Liver (tissue), 9 donors: ENCODE data around the gene SLC5A12. TPM values are rescaled to one million over a fixed set of nuclear protein-coding genes. Genes with fewer than 3 reads are reported as not detected.

Experiments used
- DNase-seq: peaks from one replicate; pipeline ENCODE4 v3.0.0-alpha.2; 2017; ENCODE audit warnings: low spot score
- H3K27ac ChIP-seq, 2 donors: one replicate each; pipeline ENCODE4 v1.7.0; 2013; ENCODE audit warnings: inconsistent platforms in 2 of 2, low read length in 2 of 2, control low read depth in 1 of 2, low read depth in 1 of 2, mild to moderate bottlenecking in 1 of 2
- H3K27me3 ChIP-seq, 4 donors: one replicate each; pipeline versions ENCODE4 v1.6.1 to v1.7.0; 2013; ENCODE audit warnings: low read length in 3 of 4, inconsistent platforms in 1 of 4, mild to moderate bottlenecking in 1 of 4, moderate library complexity in 1 of 4; ENCODE audit not compliant: control insufficient read depth in 4 of 4, insufficient read depth in 4 of 4
- H3K36me3 ChIP-seq, 4 donors: one replicate each; pipeline versions ENCODE4 v1.6.1 to v1.7.0; 2013; ENCODE audit warnings: low read length in 3 of 4, mild to moderate bottlenecking in 3 of 4, low read depth in 1 of 4, moderate library complexity in 1 of 4; ENCODE audit not compliant: control insufficient read depth in 4 of 4, insufficient read depth in 3 of 4
- H3K4me1 ChIP-seq, 4 donors: one replicate each; pipeline versions ENCODE4 v1.6.1 to v1.7.0; 2013; ENCODE audit warnings: low read length in 3 of 4, mild to moderate bottlenecking in 3 of 4, moderate library complexity in 1 of 4; ENCODE audit not compliant: control insufficient read depth in 4 of 4, insufficient read depth in 4 of 4
- H3K4me3 ChIP-seq, 3 donors: one replicate each; pipeline versions ENCODE4 v1.6.1 to v1.7.0; 2013; ENCODE audit warnings: low read length in 3 of 3, control low read depth in 1 of 3, low read depth in 1 of 3, mild to moderate bottlenecking in 1 of 3
- H3K9ac ChIP-seq, 2 donors: one replicate each; pipeline ENCODE4 v1.7.0; 2013; ENCODE audit warnings: low read length in 2 of 2, mild to moderate bottlenecking in 2 of 2, moderate library complexity in 2 of 2, control low read depth in 1 of 2, low read depth in 1 of 2
- H3K9me3 ChIP-seq, 4 donors: one replicate each; pipeline versions ENCODE4 v1.6.1 to v1.7.0; 2013; ENCODE audit warnings: low read length in 3 of 4; ENCODE audit not compliant: control insufficient read depth in 4 of 4
- CTCF ChIP-seq: fragments of 150-350 bp; IDR thresholded peaks from 2 replicates; pipeline ENCODE4 v1.5.1; 2017; ENCODE audit warnings: improper control_type of control experiment, low read depth, low read length; ENCODE audit not compliant: missing input control
- EGR1 ChIP-seq, 2 donors: IDR thresholded peaks; 2 replicates each; pipeline ENCODE4 v1.6.1; 2016 to 2018; ENCODE audit warnings: antibody characterized with exemption in 2 of 2, low read depth in 2 of 2
- FOXA1 ChIP-seq: IDR thresholded peaks from 2 replicates; pipeline ENCODE4 v1.6.1; 2016; ENCODE audit warnings: antibody characterized with exemption
- GABPA ChIP-seq, 2 donors: IDR thresholded peaks in 1 of 2; conservative IDR thresholded peaks in 1 of 2; 2 replicates each; pipeline ENCODE4 v1.6.1; 2016; ENCODE audit warnings: antibody characterized with exemption in 2 of 2, mild to moderate bottlenecking in 1 of 2, moderate library complexity in 1 of 2
- HNF4A ChIP-seq, 2 donors: conservative IDR thresholded peaks; 2 replicates each; pipeline ENCODE4 v1.6.1; 2016; ENCODE audit warnings: antibody characterized with exemption in 2 of 2, mild to moderate bottlenecking in 2 of 2
- MAX ChIP-seq: IDR thresholded peaks from 2 replicates; pipeline ENCODE4 v1.6.1; 2016; ENCODE audit warnings: antibody characterized with exemption
- NR2F2 ChIP-seq: IDR thresholded peaks from 2 replicates; pipeline ENCODE4 v1.6.1; 2016; ENCODE audit warnings: antibody characterized with exemption
- REST ChIP-seq: IDR thresholded peaks from 2 replicates; pipeline ENCODE4 v1.6.1; 2016; ENCODE audit warnings: antibody characterized with exemption, mild to moderate bottlenecking
- RXRA ChIP-seq, 2 donors: IDR thresholded peaks; 2 replicates each; pipeline ENCODE4 v1.6.1; 2017 to 2018; ENCODE audit warnings: antibody characterized with exemption in 2 of 2, mild to moderate bottlenecking in 1 of 2
- SP1 ChIP-seq: IDR thresholded peaks from 2 replicates; pipeline ENCODE4 v1.6.1; 2018; ENCODE audit warnings: antibody characterized with exemption, mild to moderate bottlenecking
- TAF1 ChIP-seq: conservative IDR thresholded peaks from 2 replicates; pipeline ENCODE4 v1.6.1; 2016; ENCODE audit warnings: antibody characterized with exemption, mild to moderate bottlenecking
- YY1 ChIP-seq: IDR thresholded peaks from 2 replicates; pipeline ENCODE4 v1.6.1; 2016; ENCODE audit warnings: antibody characterized with exemption, mild to moderate bottlenecking
- ZBTB33 ChIP-seq: IDR thresholded peaks from 2 replicates; pipeline ENCODE4 v1.6.1; 2016; ENCODE audit warnings: antibody characterized with exemption
- WGBS: extraction: QIAGEN DNeasy Blood & Tissue Kit; methylation state at CpG from one replicate; pipeline ENCODE4 v1.1.7; 2013; 5-methylcytosine and 5-hydroxymethylcytosine counted together
- polyA plus RNA-seq, 2 donors: library from polyadenylated mRNA; stranded (reverse) in 1 of 2; unstranded in 1 of 2; fragments of 200-250 nt in 1 of 2; fragments of >200 nt in 1 of 2; fragmentation: Nextera tagmentation in 1 of 2; extraction: Ambion mirVana in 1 of 2; gene quantifications; one replicate each; pipeline versions ENCODE4 v1.2.1 to v1.2.3, GENCODE V29; 2013 to 2015
- total RNA-seq, 2 donors: library from RNA; depleted of rRNA; stranded (reverse); fragments of >200 nt; gene quantifications; one replicate each; pipeline ENCODE4 v1.2.3, GENCODE V29; 2014
- donor health status: healthy.
- donor health status: healthy.
- donor health status: healthy.
- donor health status: healthy.
- donor health status: healthy.

Gene SLC5A12
- total and polyA plus RNA-seq, 4 donors = under 0.01 to 0.23 (median 0.03) TPM; not detected in 1

GRCh38 chr11:26731084-26731456 lies 9.2 kb upstream of the SLC5A12 start:
- Histone ChIP-seq H3K4me1 (peaks cover 0 to 6% (median 4%) of the 10 kb centered on the region in 4 donors), H3K4me3 (no peak overlapping the region), H3K9me3 (no peaks in the 10 kb centered on the region), H3K27me3 (no peaks in the 10 kb centered on the region), H3K9ac (no peak overlapping the region), H3K27ac (no peak overlapping the region), H3K36me3 (no peaks in the 10 kb centered on the region)
- no peak for DNase-seq
- TF ChIP-seq FOXA1 (no peak), ZBTB33 (no peak), RXRA (IDR thresholded peaks at IDR 0.05) (no peak), CTCF (no peak), TAF1 (no peak), NR2F2 (no peak), YY1 (no peak), EGR1 (IDR thresholded peaks at IDR 0.05; ENCODE audit: low read depth in 2 of 2) (no peak), MAX (no peak)
- 92% methylated on average over 1 of the region's 1 CpG for WGBS

GRCh38 chr11:26730414-26731083 lies 8.7 kb upstream of the SLC5A12 start:
- WGBS = 62% methylated on average over 4 of the region's 4 CpGs
- Histone ChIP-seq H3K9me3 (no peaks in the 10 kb centered on the region), H3K27ac (no peak overlapping the region), H3K9ac (no peak overlapping the region), H3K36me3 (no peaks in the 10 kb centered on the region), H3K4me3 (no peak overlapping the region), H3K4me1 (peaks cover 0 to 6% (median 4%) of the 10 kb centered on the region in 4 donors), H3K27me3 (no peaks in the 10 kb centered on the region)
- DNase-seq = no peak
- TF ChIP-seq REST = no peak
- TF ChIP-seq GABPA (IDR thresholded peaks at IDR 0.05 in 1 of 2, conservative IDR thresholded peaks at IDR 0.05 in 1 of 2) = no peak
- TF ChIP-seq HNF4A (conservative IDR thresholded peaks at IDR 0.05) = no peak
- TF ChIP-seq YY1 = no peak
- no peak for TF ChIP-seq FOXA1
- no peak for TF ChIP-seq RXRA (IDR thresholded peaks at IDR 0.05)
- TF ChIP-seq ZBTB33 = no peak
- TF ChIP-seq SP1 = no peak
